GM12892 (cell line): ENCODE results near the gene ULK4.

Experiments
- POLR2A ChIP-seq: IDR thresholded peaks from 2 replicates; pipeline ENCODE4 v1.6.1; 2011; ENCODE audit warnings: low read depth, low read length, control low read depth
- POLR2AphosphoS5 ChIP-seq: IDR thresholded peaks from 2 replicates; pipeline ENCODE4 v1.6.1; 2011; ENCODE audit warnings: low read depth, low read length, control low read depth
- TAF1 ChIP-seq: IDR thresholded peaks from 2 replicates; pipeline ENCODE4 v1.6.1; 2011; ENCODE audit warnings: low read depth, mild to moderate bottlenecking, control low read depth, low read length, borderline replicate concordance

DNA sequence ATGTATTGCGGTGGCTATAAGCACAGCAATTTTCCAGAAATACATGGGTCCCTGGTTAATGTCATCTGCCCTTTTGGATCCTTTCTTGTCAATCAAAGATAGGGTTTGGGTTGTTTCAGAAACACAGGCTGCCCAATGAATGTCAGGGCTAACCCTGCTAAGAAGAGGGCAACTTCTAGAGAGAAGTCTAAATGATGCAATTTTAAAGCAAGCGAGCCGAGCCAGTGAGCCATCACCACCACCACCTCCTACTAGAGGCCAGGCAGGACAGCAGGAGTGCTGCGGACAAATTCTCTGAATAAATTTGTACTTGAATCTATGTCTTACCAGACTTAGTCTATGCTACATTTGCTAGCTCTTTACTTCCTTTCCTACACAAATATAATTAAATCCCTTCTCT, 514.2 kb downstream of the ULK4 start:
- TF ChIP-seq POLR2A (no peak), POLR2AphosphoS5 (no peak), TAF1 (no peak)
